Calu3 (cell line): ENCODE results near the gene MAGI1. TPM values are rescaled to one million over a fixed set of nuclear protein-coding genes. Genes with fewer than 3 reads are reported as not detected.

ENCODE experiments used
- BruUV-seq: library from RNA; stranded (reverse); fragments of 400-500 nt; replicated peaks from 2 replicates; lab custom pipeline; 2021; lab: Mats Ljungman, UMichigan
- CTCF ChIA-PET: fragments of 300-600 bp; sonication (Branson Sonifier 250); formaldehyde crosslinking; loops from one replicate; lab custom pipeline; 2022; ENCODE audit warnings: antibody characterized with exemption; lab: Charles Lee
- DNase-seq: peaks from one replicate; pipeline ENCODE4 v3.0.0; 2022
- H3K27ac Mint-ChIP-seq: one replicate; pipeline ENCODE4 v1.8.0; 2022; ENCODE audit warnings: mixed read lengths; ENCODE audit not compliant: unreplicated experiment
- H3K27me3 Mint-ChIP-seq: one replicate; pipeline ENCODE4 v1.8.0; 2022; ENCODE audit warnings: mixed read lengths; ENCODE audit not compliant: unreplicated experiment
- H3K36me3 Mint-ChIP-seq: one replicate; pipeline ENCODE4 v1.8.0; 2022; ENCODE audit warnings: mild to moderate bottlenecking, moderate library complexity, mixed read lengths; ENCODE audit not compliant: insufficient read depth, unreplicated experiment
- H3K4me1 Mint-ChIP-seq: one replicate; pipeline ENCODE4 v1.8.0; 2022; ENCODE audit warnings: mild to moderate bottlenecking, low read depth, mixed read lengths; ENCODE audit not compliant: unreplicated experiment
- H3K4me3 Mint-ChIP-seq: one replicate; pipeline ENCODE4 v1.8.0; 2022; ENCODE audit warnings: mild to moderate bottlenecking, low read depth, moderate library complexity, mixed read lengths; ENCODE audit not compliant: unreplicated experiment
- H3K9me3 Mint-ChIP-seq: one replicate; pipeline ENCODE4 v1.8.0; 2022; ENCODE audit warnings: low read depth, mixed read lengths; ENCODE audit not compliant: unreplicated experiment
- CTCF ChIP-seq: fragments of 200-600 bp; IDR thresholded peaks from one replicate; pipeline ENCODE4 v1.8.0; 2022; ENCODE audit warnings: antibody characterized with exemption; ENCODE audit not compliant: unreplicated experiment
- intact Hi-C: fragments of 100-400 bp; cut with micrococcal nuclease; formaldehyde crosslinking; loops from one replicate; pipeline ENCODE4 v1.10.0; 2022; ENCODE audit not compliant: unreplicated experiment
- total RNA-seq: library from RNA; stranded (reverse); gene quantifications from 2 replicates; pipeline ENCODE4 v1.2.3, GENCODE V29; 2022

Gene MAGI1
- total RNA-seq, 1 experiment from 2014 or later: 76.4 TPM

DNA sequence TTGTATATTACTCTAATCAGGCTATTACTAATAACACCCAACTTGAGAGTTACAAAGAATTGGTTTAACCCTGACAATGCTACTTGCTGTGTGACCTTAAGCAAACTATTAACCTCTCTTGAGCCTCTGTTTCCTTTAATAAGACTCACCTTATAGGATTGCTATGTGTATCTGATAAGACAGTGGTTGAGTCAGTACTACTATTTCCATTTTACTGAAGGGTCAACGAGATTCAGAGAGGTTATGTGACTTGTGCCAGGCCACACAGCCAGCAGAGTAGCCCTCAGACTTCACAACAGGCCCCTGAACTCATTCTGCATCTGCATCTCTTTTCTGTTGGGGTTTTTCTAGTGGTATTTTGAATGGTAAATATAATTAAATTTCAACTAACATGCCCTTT is 420.1 kb downstream of the MAGI1 start:
- Mint-ChIP-seq H3K9me3 (no peaks in the 10 kb centered on the region), H3K36me3 (no peaks in the 10 kb centered on the region), H3K4me3 (no peak overlapping the region), H3K4me1 (no peaks in the 10 kb centered on the region), H3K27me3 (no peaks in the 10 kb centered on the region), H3K27ac (no peak overlapping the region)
- CTCF ChIA-PET: no interaction called here
- intact Hi-C loops: no loop called here
- no TSS peak for BruUV-seq
- no peak for TF ChIP-seq CTCF
- no peak for DNase-seq

DNA sequence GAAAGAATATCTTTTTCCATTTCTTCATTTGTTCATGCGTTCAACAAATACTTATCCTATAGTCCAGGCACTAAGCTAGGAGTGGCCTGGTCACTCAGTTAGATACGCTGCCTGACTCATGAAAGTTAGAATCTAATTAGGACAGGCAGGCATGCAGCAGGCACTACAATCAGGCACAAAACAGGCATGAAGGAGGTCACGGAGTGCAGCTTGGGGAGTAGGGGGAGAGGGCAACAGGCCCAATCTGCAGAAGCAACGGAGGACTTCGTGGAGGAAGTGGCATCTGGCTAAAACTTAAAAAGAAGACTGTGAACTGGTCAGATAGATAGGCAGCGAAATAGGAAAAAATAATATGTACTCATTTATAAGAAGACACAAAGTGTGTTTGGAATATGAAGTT is 420.9 kb downstream of the MAGI1 start:
- Mint-ChIP-seq H3K4me1 (no peaks in the 10 kb centered on the region), H3K27me3 (no peaks in the 10 kb centered on the region), H3K9me3 (no peaks in the 10 kb centered on the region), H3K4me3 (no peak overlapping the region), H3K36me3 (no peaks in the 10 kb centered on the region), H3K27ac (no peak overlapping the region)
- DNase-seq: no peak
- CTCF ChIA-PET: no interaction called here
- BruUV-seq: no TSS peak
- intact Hi-C loops: no loop called here
- TF ChIP-seq CTCF: no peak

GRCh38 chr3:65617209-65617608 is 421.5 kb downstream of the MAGI1 start:
- no peak for DNase-seq
- Mint-ChIP-seq H3K27ac (no peak overlapping the region), H3K4me3 (no peak overlapping the region), H3K4me1 (no peaks in the 10 kb centered on the region), H3K27me3 (no peaks in the 10 kb centered on the region), H3K36me3 (no peaks in the 10 kb centered on the region), H3K9me3 (no peaks in the 10 kb centered on the region)
- CTCF ChIA-PET: no interaction called here
- TF ChIP-seq CTCF: no peak
- intact Hi-C loops: no loop called here
- BruUV-seq: no TSS peak

GRCh38 chr3:65616563-65616962 is 422.2 kb downstream of the MAGI1 start:
- intact Hi-C loops: no loop called here
- CTCF ChIA-PET: no interaction called here
- Mint-ChIP-seq H3K9me3 (no peaks in the 10 kb centered on the region), H3K27ac (no peak overlapping the region), H3K27me3 (no peaks in the 10 kb centered on the region), H3K36me3 (no peaks in the 10 kb centered on the region), H3K4me3 (no peak overlapping the region), H3K4me1 (no peaks in the 10 kb centered on the region)
- no peak for TF ChIP-seq CTCF
- no TSS peak for BruUV-seq
- DNase-seq: no peak
